Liver (tissue), 9 donors: Measurements from ENCODE around the gene CYTH2. TPM values are rescaled to one million over a fixed set of nuclear protein-coding genes. Genes with fewer than 3 reads are reported as not detected.

Experiments used
- DNase-seq: peaks from one replicate; pipeline ENCODE4 v3.0.0-alpha.2; 2017; ENCODE audit warnings: low spot score
- H3K27ac ChIP-seq, 2 donors: one replicate each; pipeline ENCODE4 v1.7.0; 2013; ENCODE audit warnings: inconsistent platforms in 2 of 2, low read length in 2 of 2, control low read depth in 1 of 2, low read depth in 1 of 2, mild to moderate bottlenecking in 1 of 2
- H3K27me3 ChIP-seq, 4 donors: one replicate each; pipeline versions ENCODE4 v1.6.1 to v1.7.0; 2013; ENCODE audit warnings: low read length in 3 of 4, inconsistent platforms in 1 of 4, mild to moderate bottlenecking in 1 of 4, moderate library complexity in 1 of 4; ENCODE audit not compliant: control insufficient read depth in 4 of 4, insufficient read depth in 4 of 4
- H3K36me3 ChIP-seq, 4 donors: one replicate each; pipeline versions ENCODE4 v1.6.1 to v1.7.0; 2013; ENCODE audit warnings: low read length in 3 of 4, mild to moderate bottlenecking in 3 of 4, low read depth in 1 of 4, moderate library complexity in 1 of 4; ENCODE audit not compliant: control insufficient read depth in 4 of 4, insufficient read depth in 3 of 4
- H3K4me1 ChIP-seq, 4 donors: one replicate each; pipeline versions ENCODE4 v1.6.1 to v1.7.0; 2013; ENCODE audit warnings: low read length in 3 of 4, mild to moderate bottlenecking in 3 of 4, moderate library complexity in 1 of 4; ENCODE audit not compliant: control insufficient read depth in 4 of 4, insufficient read depth in 4 of 4
- H3K4me3 ChIP-seq, 3 donors: one replicate each; pipeline versions ENCODE4 v1.6.1 to v1.7.0; 2013; ENCODE audit warnings: low read length in 3 of 3, control low read depth in 1 of 3, low read depth in 1 of 3, mild to moderate bottlenecking in 1 of 3
- H3K9ac ChIP-seq, 2 donors: one replicate each; pipeline ENCODE4 v1.7.0; 2013; ENCODE audit warnings: low read length in 2 of 2, mild to moderate bottlenecking in 2 of 2, moderate library complexity in 2 of 2, control low read depth in 1 of 2, low read depth in 1 of 2
- H3K9me3 ChIP-seq, 4 donors: one replicate each; pipeline versions ENCODE4 v1.6.1 to v1.7.0; 2013; ENCODE audit warnings: low read length in 3 of 4; ENCODE audit not compliant: control insufficient read depth in 4 of 4
- EGR1 ChIP-seq, 2 donors: IDR thresholded peaks; 2 replicates each; pipeline ENCODE4 v1.6.1; 2016 to 2018; ENCODE audit warnings: antibody characterized with exemption in 2 of 2, low read depth in 2 of 2
- FOXA1 ChIP-seq: IDR thresholded peaks from 2 replicates; pipeline ENCODE4 v1.6.1; 2016; ENCODE audit warnings: antibody characterized with exemption
- FOXA2 ChIP-seq: IDR thresholded peaks from 2 replicates; pipeline ENCODE4 v1.6.1; 2016; ENCODE audit warnings: antibody characterized with exemption
- GABPA ChIP-seq, 2 donors: IDR thresholded peaks in 1 of 2; conservative IDR thresholded peaks in 1 of 2; 2 replicates each; pipeline ENCODE4 v1.6.1; 2016; ENCODE audit warnings: antibody characterized with exemption in 2 of 2, mild to moderate bottlenecking in 1 of 2, moderate library complexity in 1 of 2
- HNF4A ChIP-seq, 2 donors: conservative IDR thresholded peaks; 2 replicates each; pipeline ENCODE4 v1.6.1; 2016; ENCODE audit warnings: antibody characterized with exemption in 2 of 2, mild to moderate bottlenecking in 2 of 2
- HNF4G ChIP-seq: IDR thresholded peaks from 2 replicates; pipeline ENCODE4 v1.6.1; 2016; ENCODE audit warnings: antibody characterized with exemption
- JUND ChIP-seq, 2 donors: IDR thresholded peaks; 2 replicates each; pipeline ENCODE4 v1.6.1; 2016; ENCODE audit warnings: antibody characterized with exemption in 2 of 2
- NR2F2 ChIP-seq: IDR thresholded peaks from 2 replicates; pipeline ENCODE4 v1.6.1; 2016; ENCODE audit warnings: antibody characterized with exemption
- RAD21 ChIP-seq, 2 donors: IDR thresholded peaks; 2 replicates each; pipeline ENCODE4 v1.6.1; 2016; ENCODE audit warnings: antibody characterized with exemption in 2 of 2, mild to moderate bottlenecking in 2 of 2
- RXRA ChIP-seq, 2 donors: IDR thresholded peaks; 2 replicates each; pipeline ENCODE4 v1.6.1; 2017 to 2018; ENCODE audit warnings: antibody characterized with exemption in 2 of 2, mild to moderate bottlenecking in 1 of 2
- SP1 ChIP-seq: IDR thresholded peaks from 2 replicates; pipeline ENCODE4 v1.6.1; 2018; ENCODE audit warnings: antibody characterized with exemption, mild to moderate bottlenecking
- TAF1 ChIP-seq: conservative IDR thresholded peaks from 2 replicates; pipeline ENCODE4 v1.6.1; 2016; ENCODE audit warnings: antibody characterized with exemption, mild to moderate bottlenecking
- YY1 ChIP-seq: IDR thresholded peaks from 2 replicates; pipeline ENCODE4 v1.6.1; 2016; ENCODE audit warnings: antibody characterized with exemption, mild to moderate bottlenecking
- ZBTB33 ChIP-seq: IDR thresholded peaks from 2 replicates; pipeline ENCODE4 v1.6.1; 2016; ENCODE audit warnings: antibody characterized with exemption
- WGBS: extraction: QIAGEN DNeasy Blood & Tissue Kit; methylation state at CpG from one replicate; pipeline ENCODE4 v1.1.7; 2013; 5-methylcytosine and 5-hydroxymethylcytosine counted together
- polyA plus RNA-seq, 2 donors: library from polyadenylated mRNA; stranded (reverse) in 1 of 2; unstranded in 1 of 2; fragments of 200-250 nt in 1 of 2; fragments of >200 nt in 1 of 2; fragmentation: Nextera tagmentation in 1 of 2; extraction: Ambion mirVana in 1 of 2; gene quantifications; one replicate each; pipeline versions ENCODE4 v1.2.1 to v1.2.3, GENCODE V29; 2013 to 2015
- total RNA-seq, 2 donors: library from RNA; depleted of rRNA; stranded (reverse); fragments of >200 nt; gene quantifications; one replicate each; pipeline ENCODE4 v1.2.3, GENCODE V29; 2014
- TF ChIP-seq, protein P1 (sequence below): IDR thresholded peaks from 2 replicates; pipeline ENCODE4 v1.6.1; 2016; ENCODE audit warnings: antibody characterized with exemption
- TF ChIP-seq, protein P2 (sequence below): fragments of 150-350 bp; IDR thresholded peaks from 2 replicates; pipeline ENCODE4 v1.5.1; 2017; ENCODE audit warnings: improper control_type of control experiment, low read depth, low read length; ENCODE audit not compliant: missing input control
- donor health status: healthy.
- donor health status: healthy.
- donor health status: healthy.
- donor health status: healthy.
- donor health status: healthy.

The CYTH2 gene
- total and polyA plus RNA-seq, 4 donors, result 13.0 to 16.9 (median 13.2) TPM

DNA sequence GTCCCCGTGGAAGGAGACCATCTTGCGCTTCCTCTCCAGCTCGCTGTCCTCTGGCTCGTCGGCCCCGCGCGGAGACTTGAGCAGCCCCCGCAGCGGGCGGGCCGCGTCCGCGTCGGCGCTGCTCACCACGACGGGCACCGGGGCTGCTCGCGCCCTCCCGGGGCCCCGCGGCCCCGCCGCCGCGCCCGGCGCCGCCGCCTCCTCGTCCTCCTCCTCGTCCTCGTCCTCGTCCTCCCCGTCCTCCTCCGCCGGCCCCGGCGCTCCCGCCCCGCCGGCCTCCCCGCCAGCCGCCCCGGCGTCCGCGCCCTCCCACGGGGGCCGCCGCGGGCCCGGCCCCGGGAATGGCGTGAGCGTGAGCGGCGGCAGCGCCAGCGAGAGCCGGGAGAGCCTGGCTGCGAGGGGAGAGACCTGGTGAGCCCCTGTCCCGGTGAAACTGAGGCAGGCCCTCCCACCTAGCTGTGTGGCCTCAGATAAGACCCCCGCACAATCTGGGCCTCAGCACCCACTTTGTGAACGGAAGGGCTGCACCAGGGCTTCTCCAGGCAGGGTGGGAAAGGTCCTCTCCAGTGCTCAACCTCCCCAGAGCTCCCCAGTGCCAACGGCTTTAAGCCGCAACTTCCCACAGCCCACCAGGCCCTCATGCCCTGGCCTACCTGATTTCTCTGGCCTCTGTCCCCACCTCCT is 24.7 kb downstream of the CYTH2 start:
- peak overlapping the region in 1 of 2 donors; percentile 46 for H3K27ac ChIP-seq
- H3K27me3 ChIP-seq, result peaks cover 0 to 2% (median 0%) of the 10 kb centered on the region in 4 donors
- no peak for TF ChIP-seq HNF4G
- TF ChIP-seq RAD21 (IDR thresholded peaks at IDR 0.05), result no peak
- TF ChIP-seq YY1, result no peak
- TF ChIP-seq HNF4A (conservative IDR thresholded peaks at IDR 0.05), result no peak
- TF ChIP-seq EGR1 (IDR thresholded peaks at IDR 0.05; ENCODE audit: low read depth in 2 of 2), result no peak
- no peak for TF ChIP-seq NR2F2
- TF ChIP-seq TAF1, result no peak
- TF ChIP-seq JUND (IDR thresholded peaks at IDR 0.05), result no peak
- no peak for TF ChIP-seq ZBTB33
- no peak for TF ChIP-seq SP1
- TF ChIP-seq GABPA (IDR thresholded peaks at IDR 0.05 in 1 of 2, conservative IDR thresholded peaks at IDR 0.05 in 1 of 2), result no peak
- TF ChIP-seq, protein P1, sequence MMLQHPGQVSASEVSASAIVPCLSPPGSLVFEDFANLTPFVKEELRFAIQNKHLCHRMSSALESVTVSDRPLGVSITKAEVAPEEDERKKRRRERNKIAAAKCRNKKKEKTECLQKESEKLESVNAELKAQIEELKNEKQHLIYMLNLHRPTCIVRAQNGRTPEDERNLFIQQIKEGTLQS, result no peak
- no peak for TF ChIP-seq FOXA1
- H3K9ac ChIP-seq, result no peak overlapping the region
- H3K4me3 ChIP-seq, result peak overlapping the region in 2 of 3 donors; percentile 18 to 52
- no peaks in the 10 kb centered on the region for H3K36me3 ChIP-seq
- peaks cover 0 to 2% (median 0%) of the 10 kb centered on the region in 4 donors for H3K4me1 ChIP-seq
- DNase-seq, result no peak
- no peaks in the 10 kb centered on the region for H3K9me3 ChIP-seq
- 7% methylated on average over 70 of the region's 70 CpGs for WGBS

DNA sequence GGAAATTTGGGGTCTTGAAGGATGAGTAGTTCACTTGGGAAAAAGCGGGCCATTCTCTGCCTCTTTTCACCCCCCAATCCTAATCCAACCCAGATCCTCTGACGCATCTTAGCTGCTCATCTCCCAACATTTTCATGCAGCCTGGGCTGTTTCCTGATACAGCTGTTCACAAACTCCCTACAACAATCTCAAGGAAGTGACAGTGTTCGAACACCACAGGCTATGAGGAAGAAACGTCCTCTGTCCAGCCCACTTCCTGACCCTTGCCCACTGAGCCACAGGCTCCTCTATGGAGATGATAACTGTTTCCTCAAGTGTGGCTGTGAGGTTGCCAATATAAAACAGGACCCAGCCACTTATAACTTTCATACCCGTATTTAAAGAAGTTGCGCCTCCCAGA is 26.2 kb downstream of the CYTH2 start:
- peaks cover 0 to 2% (median 0%) of the 10 kb centered on the region in 4 donors for H3K4me1 ChIP-seq

GRCh38 chr19:48496959-48497727 is 28.0 kb downstream of the CYTH2 start:
- Histone ChIP-seq H3K36me3 (no peaks in the 10 kb centered on the region), H3K4me3 (no peak overlapping the region), H3K4me1 (peaks cover 0 to 9% (median 5%) of the 10 kb centered on the region in 4 donors), H3K27ac (no peak overlapping the region), H3K27me3 (peaks cover 0 to 5% (median 3%) of the 10 kb centered on the region in 4 donors), H3K9ac (no peak overlapping the region), H3K9me3 (no peaks in the 10 kb centered on the region)
- 46% methylated on average over 45 of the region's 45 CpGs for WGBS
- no peak for TF ChIP-seq SP1
- no peak for TF ChIP-seq TAF1
- no peak for TF ChIP-seq NR2F2
- no peak for TF ChIP-seq FOXA2
- TF ChIP-seq, protein P2, sequence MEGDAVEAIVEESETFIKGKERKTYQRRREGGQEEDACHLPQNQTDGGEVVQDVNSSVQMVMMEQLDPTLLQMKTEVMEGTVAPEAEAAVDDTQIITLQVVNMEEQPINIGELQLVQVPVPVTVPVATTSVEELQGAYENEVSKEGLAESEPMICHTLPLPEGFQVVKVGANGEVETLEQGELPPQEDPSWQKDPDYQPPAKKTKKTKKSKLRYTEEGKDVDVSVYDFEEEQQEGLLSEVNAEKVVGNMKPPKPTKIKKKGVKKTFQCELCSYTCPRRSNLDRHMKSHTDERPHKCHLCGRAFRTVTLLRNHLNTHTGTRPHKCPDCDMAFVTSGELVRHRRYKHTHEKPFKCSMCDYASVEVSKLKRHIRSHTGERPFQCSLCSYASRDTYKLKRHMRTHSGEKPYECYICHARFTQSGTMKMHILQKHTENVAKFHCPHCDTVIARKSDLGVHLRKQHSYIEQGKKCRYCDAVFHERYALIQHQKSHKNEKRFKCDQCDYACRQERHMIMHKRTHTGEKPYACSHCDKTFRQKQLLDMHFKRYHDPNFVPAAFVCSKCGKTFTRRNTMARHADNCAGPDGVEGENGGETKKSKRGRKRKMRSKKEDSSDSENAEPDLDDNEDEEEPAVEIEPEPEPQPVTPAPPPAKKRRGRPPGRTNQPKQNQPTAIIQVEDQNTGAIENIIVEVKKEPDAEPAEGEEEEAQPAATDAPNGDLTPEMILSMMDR, result no peak
- no peak for TF ChIP-seq HNF4A (conservative IDR thresholded peaks at IDR 0.05)
- TF ChIP-seq ZBTB33, result no peak
- no peak for TF ChIP-seq FOXA1
- no peak for TF ChIP-seq RXRA (IDR thresholded peaks at IDR 0.05)
- DNase-seq, result no peak

More for the DNA sequence above, 26.2 kb downstream of the CYTH2 start:
- Histone ChIP-seq H3K4me3 (no peak overlapping the region), H3K36me3 (no peaks in the 10 kb centered on the region), H3K27ac (peak overlapping the region; percentile 28 to 42), H3K9ac (no peak overlapping the region), H3K9me3 (no peaks in the 10 kb centered on the region), H3K27me3 (peaks cover 0 to 4% (median under 1%) of the 10 kb centered on the region in 4 donors)
- DNase-seq, result no peak
- 59% methylated on average over 6 of the region's 6 CpGs for WGBS
- TF ChIP-seq FOXA1 (no peak), YY1 (no peak), NR2F2 (no peak), TAF1 (no peak), EGR1 (IDR thresholded peaks at IDR 0.05; ENCODE audit: low read depth in 2 of 2) (no peak), FOXA2 (no peak), HNF4G (no peak), RXRA (IDR thresholded peaks at IDR 0.05) (no peak)
